Stimulated activated CD4-positive, alpha-beta T cell treated with anti-CD3 and anti-CD28 coated beads, Interleukin-12 subunit alpha, Interleukin-12 subunit beta, amount 100 ng/mL, for 24 hours (primary cell): ENCODE measurements around the gene MINDY3.
"Not testable (repeated sequence)": the region's sequence is repeated elsewhere in the genome, so short reads cannot be mapped to it uniquely, and the experiment has no call there.

ENCODE experiments used
- DNase-seq, 2 experiments: peaks; one replicate each; pipeline ENCODE4 v3.0.0-alpha.2; 2020; ENCODE audit warnings: low read depth in 2 of 2

Gene MINDY3

GRCh38 chr10:15856328-15857015 is 3.8 kb downstream of the MINDY3 start:
- DNase-seq = no peak

- no peak for DNase-seq
Measured at GRCh38 chr10:15853800-15854199, 6.5 kb downstream of the MINDY3 start.

- DNase-seq = no peak
Measured at GRCh38 chr10:15852111-15852557, 8.2 kb downstream of the MINDY3 start.

GRCh38 chr10:15850337-15850978 is 9.8 kb downstream of the MINDY3 start:
- DNase-seq = not testable (repeated sequence)

- no peak for DNase-seq
Measured at GRCh38 chr10:15849316-15849715, 11.0 kb downstream of the MINDY3 start.

GRCh38 chr10:15847481-15847880 is 12.8 kb downstream of the MINDY3 start:
- DNase-seq = no peak

GRCh38 chr10:15844517-15844916 is 15.8 kb downstream of the MINDY3 start:
- DNase-seq = no peak

GRCh38 chr10:15843695-15844094 is 16.6 kb downstream of the MINDY3 start:
- DNase-seq = no peak

GRCh38 chr10:15842556-15843169 is 17.6 kb downstream of the MINDY3 start:
- no peak for DNase-seq

- DNase-seq = no peak
Measured at GRCh38 chr10:15841696-15842095, 18.6 kb downstream of the MINDY3 start.

GRCh38 chr10:15836807-15837206 is 23.5 kb downstream of the MINDY3 start:
- no peak for DNase-seq

- DNase-seq = no peak
Measured at GRCh38 chr10:15829495-15829894, 30.8 kb downstream of the MINDY3 start.

GRCh38 chr10:15824498-15824897 is 35.8 kb downstream of the MINDY3 start:
- no peak for DNase-seq

GRCh38 chr10:15822131-15822530 is 38.2 kb downstream of the MINDY3 start:
- no peak for DNase-seq

GRCh38 chr10:15821046-15821683 is 39.1 kb downstream of the MINDY3 start:
- no peak for DNase-seq

- no peak for DNase-seq
Measured at GRCh38 chr10:15817409-15818046, 42.8 kb downstream of the MINDY3 start.

GRCh38 chr10:15815242-15815885 is 44.9 kb downstream of the MINDY3 start:
- no peak for DNase-seq

GRCh38 chr10:15814565-15814964 is 45.7 kb downstream of the MINDY3 start:
- DNase-seq = no peak

GRCh38 chr10:15813415-15813814 is 46.9 kb downstream of the MINDY3 start:
- DNase-seq = no peak

- no peak for DNase-seq
Measured at GRCh38 chr10:15809450-15809849, 50.9 kb downstream of the MINDY3 start.

GRCh38 chr10:15808204-15808797 is 52.0 kb downstream of the MINDY3 start:
- no peak for DNase-seq
